Tibial artery (tissue), 4 donors: ENCODE measurements around the gene CIDEA.

Experiments used
- DNase-seq, 2 donors: peaks; one replicate each; pipeline ENCODE4 v3.0.0-alpha.2; 2019
- H3K27ac ChIP-seq, 2 donors: fragments of 200-600 bp; sonication (generic) in 1 of 2; 1 replicate in 1 of 2; 2 replicates in 1 of 2; pipeline ENCODE4 v1.5.1; 2018 to 2019; ENCODE audit warnings: mild to moderate bottlenecking in 1 of 2
- H3K27me3 ChIP-seq, 2 donors: fragments of 200-600 bp; sonication (generic) in 1 of 2; one replicate each; pipeline versions ENCODE4 v1.5.1 to v1.6.0; 2016 to 2019
- H3K36me3 ChIP-seq, 3 donors: fragments of 200-600 bp; sonication (generic) in 2 of 3; one replicate each; pipeline ENCODE4 v1.5.1; 2016 to 2019; ENCODE audit warnings: mild to moderate bottlenecking in 2 of 3
- H3K4me1 ChIP-seq, 4 donors: fragments of 200-600 bp; sonication (generic) in 2 of 4; 1 replicate in 3 of 4; 2 replicates in 1 of 4; pipeline ENCODE4 v1.5.1; 2016 to 2019
- H3K4me3 ChIP-seq, 2 donors: fragments of 200-600 bp; sonication (generic) in 1 of 2; 1 replicate in 1 of 2; 2 replicates in 1 of 2; pipeline ENCODE4 v1.5.1; 2018 to 2019; ENCODE audit warnings: mild to moderate bottlenecking in 2 of 2
- H3K9me3 ChIP-seq, 3 donors: fragments of 200-600 bp; sonication (generic) in 1 of 3; one replicate each; pipeline ENCODE4 v1.5.1; 2016 to 2019
- intact Hi-C: fragments of 100-400 bp; cut with DNase I; formaldehyde crosslinking; loops from one replicate; pipeline ENCODE4 v1.15.0; 2023; ENCODE audit warnings: low total_unique reads
- TF ChIP-seq, protein P1 (sequence below), 2 experiments: fragments of 200-600 bp in 1 of 2; fragments of 450-650 bp in 1 of 2; IDR thresholded peaks; one replicate each; pipeline ENCODE4 v1.5.1; 2017 to 2019; ENCODE audit warnings: antibody characterized with exemption in 2 of 2, mild to moderate bottlenecking in 1 of 2, moderate library complexity in 1 of 2

CIDEA gene

DNA sequence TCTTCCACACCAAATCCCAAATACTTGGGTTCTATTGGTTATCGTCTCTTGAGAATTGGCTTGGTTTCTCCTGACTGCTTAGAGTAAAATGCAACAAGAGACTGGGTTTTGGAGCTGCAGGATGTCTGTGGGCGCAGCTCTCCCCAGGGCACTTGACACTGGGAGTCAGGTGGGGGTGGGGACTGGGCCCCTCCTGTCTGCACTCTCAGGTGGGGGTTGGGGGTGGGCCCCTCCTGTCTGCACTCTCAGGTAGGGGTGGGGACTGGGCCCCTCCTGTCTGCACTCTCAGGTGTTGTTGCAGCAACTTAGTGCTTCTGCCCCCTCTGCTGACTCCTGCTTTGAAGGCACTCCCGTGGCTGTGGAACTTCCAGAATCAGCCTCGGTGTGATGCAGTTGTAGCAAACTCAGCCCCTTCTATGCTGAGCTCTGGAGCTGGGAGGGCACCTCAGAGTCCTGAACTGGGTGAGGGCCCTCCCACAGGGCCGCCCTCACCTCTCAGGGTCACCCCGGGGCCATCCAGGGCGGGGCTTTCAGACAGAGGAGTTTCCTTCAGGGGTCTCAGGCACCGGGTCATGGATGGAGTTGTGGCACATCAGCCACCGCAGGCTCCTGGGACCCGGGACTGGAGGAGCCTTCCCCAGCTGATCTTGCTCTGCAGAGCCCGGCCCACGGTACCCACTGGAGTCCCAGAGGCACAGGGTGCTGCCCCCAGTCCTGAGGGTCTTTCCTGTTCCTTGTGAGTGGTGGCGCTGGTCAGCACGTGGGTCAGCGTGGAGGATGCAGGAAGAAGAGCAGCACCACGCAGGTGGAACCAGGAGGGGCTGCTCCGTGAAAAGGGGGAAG is 22.9 kb upstream of the CIDEA start:
- no peaks in the 10 kb centered on the region for H3K9me3 ChIP-seq
- H3K27ac ChIP-seq, result no peak overlapping the region
- no peak for DNase-seq
- no peaks in the 10 kb centered on the region for H3K36me3 ChIP-seq
- TF ChIP-seq, protein P1, sequence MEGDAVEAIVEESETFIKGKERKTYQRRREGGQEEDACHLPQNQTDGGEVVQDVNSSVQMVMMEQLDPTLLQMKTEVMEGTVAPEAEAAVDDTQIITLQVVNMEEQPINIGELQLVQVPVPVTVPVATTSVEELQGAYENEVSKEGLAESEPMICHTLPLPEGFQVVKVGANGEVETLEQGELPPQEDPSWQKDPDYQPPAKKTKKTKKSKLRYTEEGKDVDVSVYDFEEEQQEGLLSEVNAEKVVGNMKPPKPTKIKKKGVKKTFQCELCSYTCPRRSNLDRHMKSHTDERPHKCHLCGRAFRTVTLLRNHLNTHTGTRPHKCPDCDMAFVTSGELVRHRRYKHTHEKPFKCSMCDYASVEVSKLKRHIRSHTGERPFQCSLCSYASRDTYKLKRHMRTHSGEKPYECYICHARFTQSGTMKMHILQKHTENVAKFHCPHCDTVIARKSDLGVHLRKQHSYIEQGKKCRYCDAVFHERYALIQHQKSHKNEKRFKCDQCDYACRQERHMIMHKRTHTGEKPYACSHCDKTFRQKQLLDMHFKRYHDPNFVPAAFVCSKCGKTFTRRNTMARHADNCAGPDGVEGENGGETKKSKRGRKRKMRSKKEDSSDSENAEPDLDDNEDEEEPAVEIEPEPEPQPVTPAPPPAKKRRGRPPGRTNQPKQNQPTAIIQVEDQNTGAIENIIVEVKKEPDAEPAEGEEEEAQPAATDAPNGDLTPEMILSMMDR (IDR thresholded peaks at IDR 0.05), result no peak
- no peaks in the 10 kb centered on the region for H3K4me1 ChIP-seq
- intact Hi-C loops, result loop anchor here (10.0 kb wide), 1 partner anchor 166 kb away; no protein-coding TSS in a partner anchor
- H3K27me3 ChIP-seq, result peaks cover 0 to 13% of the 10 kb centered on the region in 2 donors
- H3K4me3 ChIP-seq, result no peak overlapping the region

DNA sequence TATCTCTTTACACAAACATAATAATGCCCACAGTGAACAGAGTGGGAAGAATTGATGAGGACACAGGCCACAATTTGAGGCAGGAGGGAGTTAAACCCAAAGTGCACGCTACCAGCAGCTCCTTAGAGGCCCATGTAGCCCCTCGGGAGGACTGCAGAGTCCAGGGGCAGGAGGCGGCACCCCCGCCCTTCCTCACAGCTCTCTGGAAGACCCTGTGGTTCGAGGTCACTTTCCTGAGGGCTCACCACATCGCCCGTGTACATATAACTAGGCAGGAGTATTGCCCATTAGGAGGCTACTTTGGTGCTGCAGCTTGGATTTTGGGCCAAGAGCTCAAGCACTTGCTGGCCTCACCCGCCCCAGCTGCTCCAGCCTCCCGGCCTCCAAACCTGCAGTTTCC is 22.2 kb upstream of the CIDEA start:
- H3K9me3 ChIP-seq, result no peaks in the 10 kb centered on the region
- no peak for DNase-seq
- no peak overlapping the region for H3K4me3 ChIP-seq
- intact Hi-C loops, result loop anchor here (10.0 kb wide), 1 partner anchor 167 kb away; no protein-coding TSS in a partner anchor
- H3K27ac ChIP-seq, result no peak overlapping the region
- H3K36me3 ChIP-seq, result no peaks in the 10 kb centered on the region
- no peaks in the 10 kb centered on the region for H3K4me1 ChIP-seq
- H3K27me3 ChIP-seq, result peaks cover 0 to 18% of the 10 kb centered on the region in 2 donors
- TF ChIP-seq, protein P1 (IDR thresholded peaks at IDR 0.05), result no peak

DNA sequence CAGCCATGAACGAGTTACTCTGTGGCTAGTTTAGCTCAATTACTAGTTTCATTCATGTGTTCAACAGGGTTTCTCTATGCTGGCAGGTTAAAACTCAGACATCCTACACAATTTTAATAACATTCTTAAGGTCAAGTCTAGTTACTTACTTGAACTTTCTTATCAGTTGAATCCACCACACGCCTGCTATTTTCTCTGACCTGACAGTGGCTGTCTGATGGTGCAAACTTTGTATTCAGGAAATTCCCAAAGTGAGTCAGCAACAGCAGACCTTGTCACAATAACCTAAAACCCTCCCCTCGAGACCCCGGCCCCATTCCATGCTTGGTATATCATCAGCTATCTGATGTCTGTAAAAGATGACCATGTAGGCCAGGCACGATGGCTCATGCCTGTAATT is 20.8 kb upstream of the CIDEA start:
- intact Hi-C loops, result loop anchor here (10.0 kb wide), 1 partner anchor 169 kb away; no protein-coding TSS in a partner anchor

DNA sequence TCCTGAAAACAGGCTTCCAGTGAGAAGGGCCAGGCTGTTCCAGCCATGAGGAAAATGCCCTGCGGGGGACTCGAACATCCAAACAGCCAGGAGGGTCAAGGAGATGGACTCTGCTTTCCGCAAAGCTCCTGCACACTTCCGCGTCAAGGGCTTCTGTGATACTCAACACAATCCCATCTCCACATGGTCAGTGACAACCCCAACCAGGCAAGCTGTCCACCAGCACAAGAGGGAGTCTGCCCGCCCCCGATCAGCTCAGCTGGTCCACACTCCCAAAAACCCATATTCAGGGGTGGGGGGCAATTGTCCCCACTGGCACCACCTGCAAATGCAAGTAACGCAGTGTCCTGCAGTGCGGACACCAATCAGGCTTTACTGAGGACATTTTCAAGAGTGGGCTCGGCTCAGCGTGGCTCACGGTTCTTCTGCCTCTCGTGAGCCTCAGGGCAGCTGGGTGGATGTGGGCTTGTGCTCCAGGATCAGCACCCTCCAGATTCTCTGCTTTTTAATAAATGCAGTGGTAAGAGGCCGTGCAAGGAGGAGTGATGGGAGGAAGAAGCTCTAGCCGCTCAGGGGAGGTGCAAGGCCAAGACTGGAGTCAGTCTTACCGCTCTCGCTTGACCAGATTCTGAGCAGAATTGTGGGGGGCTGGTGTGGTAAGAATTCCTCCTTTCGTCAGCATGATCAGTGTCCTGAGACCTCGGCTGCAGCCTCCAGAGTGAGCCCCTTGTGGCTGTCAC is 19.5 kb upstream of the CIDEA start:
- H3K9me3 ChIP-seq, result no peaks in the 10 kb centered on the region
- TF ChIP-seq, protein P1 (IDR thresholded peaks at IDR 0.05), result no peak
- H3K36me3 ChIP-seq, result no peaks in the 10 kb centered on the region
- no peak for DNase-seq
- intact Hi-C loops, result loop anchor here (10.0 kb wide), 1 partner anchor 170 kb away; no protein-coding TSS in a partner anchor
- H3K27me3 ChIP-seq, result peaks cover 0 to 19% of the 10 kb centered on the region in 2 donors
- H3K27ac ChIP-seq, result no peak overlapping the region
- H3K4me3 ChIP-seq, result no peak overlapping the region
- peaks cover 0 to 7% (median 4%) of the 10 kb centered on the region in 4 donors for H3K4me1 ChIP-seq

More for the DNA sequence above, 20.8 kb upstream of the CIDEA start:
- TF ChIP-seq, protein P1 (IDR thresholded peaks at IDR 0.05), result no peak
- no peak for DNase-seq
- Histone ChIP-seq H3K9me3 (no peaks in the 10 kb centered on the region), H3K27me3 (peaks cover 0 to 19% of the 10 kb centered on the region in 2 donors), H3K36me3 (no peaks in the 10 kb centered on the region), H3K4me1 (peaks cover 0 to 5% (median 0%) of the 10 kb centered on the region in 4 donors), H3K4me3 (no peak overlapping the region), H3K27ac (no peak overlapping the region)

DNA sequence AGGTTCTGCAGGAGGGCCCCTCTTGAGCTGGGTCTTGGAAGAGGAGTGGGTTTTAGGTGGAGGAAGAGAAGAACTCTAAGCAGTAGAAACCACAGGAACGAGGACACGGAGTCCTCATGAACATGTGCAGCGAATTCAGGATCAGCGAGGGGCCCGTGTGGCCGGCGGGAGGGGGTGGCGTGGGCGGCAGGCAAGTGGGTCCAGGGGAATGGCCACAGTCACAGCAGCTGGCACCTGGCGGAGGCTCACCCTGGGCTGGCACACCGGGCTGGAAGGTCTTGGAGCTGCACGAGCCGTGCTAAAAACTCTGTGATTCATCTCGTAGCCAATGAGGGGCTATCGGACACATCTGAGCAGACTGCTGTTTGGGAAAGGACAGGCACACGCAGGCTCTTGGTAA is 18.0 kb upstream of the CIDEA start:
- DNase-seq, result no peak
- H3K9me3 ChIP-seq, result no peaks in the 10 kb centered on the region
- H3K4me3 ChIP-seq, result no peak overlapping the region
- peaks cover 0 to 8% (median 4%) of the 10 kb centered on the region in 4 donors for H3K4me1 ChIP-seq
- intact Hi-C loops, result loop anchor here (10.0 kb wide), 1 partner anchor 171 kb away; no protein-coding TSS in a partner anchor
- H3K27ac ChIP-seq, result no peak overlapping the region
- peaks cover 0 to 19% of the 10 kb centered on the region in 2 donors for H3K27me3 ChIP-seq
- no peaks in the 10 kb centered on the region for H3K36me3 ChIP-seq
- TF ChIP-seq, protein P1 (IDR thresholded peaks at IDR 0.05), result no peak
